H4 (cell line): ENCODE data around the gene GPC3. TPM values are rescaled to one million over a fixed set of nuclear protein-coding genes. Genes with fewer than 3 reads are reported as not detected.

Source experiments
- DNase-seq: peaks from one replicate; pipeline ENCODE4 v3.0.0-alpha.2; 2015; ENCODE audit warnings: low spot score
- total RNA-seq: library from RNA; depleted of rRNA; stranded (reverse); fragments of >200 nt; shearing (Covaris generic); gene quantifications from 2 replicates; pipeline ENCODE4 v1.2.3, GENCODE V29; 2014

The GPC3 gene
- total RNA-seq, 1 experiment from 2014 or later = 0.06 TPM

DNA sequence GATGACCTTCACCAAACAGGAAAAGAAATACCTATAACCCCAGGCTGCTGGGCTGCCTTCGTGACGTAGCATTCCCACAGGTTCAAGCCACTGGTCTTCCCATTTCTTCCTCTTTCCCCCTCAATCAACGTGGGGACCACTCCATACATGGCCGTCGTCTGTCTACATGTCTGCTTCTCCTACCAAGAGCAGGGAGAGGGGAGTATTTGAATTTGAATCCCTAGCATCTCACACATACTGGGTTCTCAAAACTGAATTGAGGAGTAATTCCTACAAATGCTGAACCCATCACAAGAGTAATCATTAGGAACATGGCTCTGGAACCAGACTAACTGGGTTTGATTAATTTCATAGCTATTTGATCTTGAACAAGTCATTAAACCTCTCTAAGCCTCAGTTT, 17.3 kb downstream of the GPC3 start:
- DNase-seq = no peak

DNA sequence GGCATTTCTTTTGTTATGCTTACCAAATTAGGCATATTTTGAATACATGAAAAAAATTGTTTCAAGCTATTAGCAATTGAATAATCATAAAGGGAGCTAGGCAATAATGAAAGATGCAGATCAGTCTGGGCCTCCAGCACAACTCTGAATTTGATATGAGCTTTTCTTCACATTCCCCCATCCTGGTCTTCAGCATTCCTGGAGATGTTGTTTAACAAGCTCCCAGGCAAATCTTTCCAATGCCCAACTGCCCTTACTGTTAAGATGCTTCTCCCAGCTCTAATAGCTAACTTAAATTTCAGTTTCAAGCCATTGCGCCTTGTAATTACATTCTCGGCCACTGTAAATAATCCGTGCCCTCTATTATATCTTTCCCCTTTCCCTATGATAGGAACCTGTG, 19.2 kb downstream of the GPC3 start:
- no peak for DNase-seq

DNA sequence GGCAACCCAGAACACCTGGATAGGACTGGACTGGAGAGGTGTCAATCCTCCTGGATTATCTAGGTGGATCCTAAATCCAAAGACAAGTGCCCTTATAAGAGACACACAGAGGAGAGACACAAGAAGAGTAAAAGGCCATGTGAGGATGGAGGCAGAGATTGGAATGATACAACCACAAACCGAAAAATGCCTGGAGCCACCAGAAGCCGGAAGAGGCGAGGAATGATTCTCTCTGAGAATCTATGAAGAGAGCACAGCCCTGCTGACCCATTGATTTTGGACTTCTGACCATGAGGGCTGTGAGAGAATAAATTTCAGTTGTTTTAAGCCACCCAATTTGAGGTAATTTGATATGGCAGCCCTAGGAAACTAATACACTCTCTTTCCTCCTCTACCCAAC, 20.1 kb downstream of the GPC3 start:
- DNase-seq = no peak

DNA sequence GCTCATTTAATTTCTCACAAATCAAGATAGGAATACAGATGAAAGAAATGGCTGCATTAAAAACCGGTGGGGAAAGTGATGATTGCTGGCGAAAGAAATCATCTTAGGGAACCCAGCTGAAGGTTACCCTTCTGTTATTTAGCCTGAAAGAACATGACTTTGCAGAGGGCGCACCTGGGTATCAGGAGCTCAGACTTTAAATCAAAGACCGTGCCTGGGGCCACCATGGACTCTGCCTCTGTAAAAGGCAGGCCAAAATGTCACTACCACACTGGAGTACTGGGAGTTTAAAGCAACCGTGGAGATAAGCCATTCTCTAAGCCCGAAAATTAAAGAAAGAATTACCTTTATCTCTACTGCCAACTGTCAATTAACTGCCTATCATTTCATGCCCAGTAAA, 24.3 kb downstream of the GPC3 start:
- DNase-seq = no peak

DNA sequence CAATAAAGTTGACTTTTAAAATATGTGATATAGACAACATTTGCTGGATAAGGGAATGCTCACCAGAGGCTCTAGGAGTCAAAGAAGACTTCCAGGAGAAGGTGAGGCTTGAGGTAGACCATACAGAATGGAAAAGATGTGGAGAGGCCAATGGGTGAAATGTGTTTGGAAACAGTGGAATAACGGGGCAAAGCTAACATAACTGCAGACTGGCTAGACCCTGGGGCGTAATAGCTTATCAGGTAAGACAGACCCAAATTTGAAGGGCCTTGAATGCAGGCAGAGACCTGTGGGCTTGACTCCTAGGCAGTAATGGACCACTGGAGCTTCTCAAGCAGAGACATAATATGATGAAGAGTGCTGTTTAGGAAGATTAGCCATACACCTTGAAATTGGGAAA, 25.4 kb downstream of the GPC3 start:
- DNase-seq = no peak

DNA sequence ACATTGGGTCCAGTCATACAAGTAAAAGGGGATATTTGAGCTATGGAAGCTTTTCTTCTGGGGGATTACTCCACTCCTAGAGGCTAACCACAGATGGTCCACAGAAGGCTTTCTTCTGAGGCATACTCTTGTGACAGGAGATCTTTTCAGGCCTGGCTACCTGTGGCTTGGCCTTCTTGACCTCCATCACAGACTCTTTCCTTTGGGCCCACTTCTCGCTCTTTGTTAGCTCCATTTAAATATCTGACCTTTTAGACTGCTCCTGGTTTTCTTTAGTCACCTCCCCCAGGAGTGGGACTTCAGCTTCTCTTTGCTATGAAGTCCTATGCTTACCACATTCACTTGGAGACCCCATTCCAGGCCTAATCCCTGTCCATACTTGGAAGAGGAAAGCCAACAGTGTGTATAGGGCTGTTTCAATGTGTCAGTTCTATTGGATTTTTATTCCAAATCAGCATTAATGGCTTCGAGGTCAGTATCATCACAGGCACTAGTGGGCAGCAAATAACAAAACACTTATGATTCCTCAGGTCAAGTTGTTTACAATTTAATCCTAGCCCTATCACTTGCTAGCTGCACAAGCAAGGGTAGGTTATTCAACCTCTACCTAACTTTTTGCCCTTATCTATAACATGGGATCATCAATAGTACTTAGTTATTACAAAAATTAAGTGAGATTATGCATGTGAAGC, 26.3 kb downstream of the GPC3 start:
- no peak for DNase-seq

DNA sequence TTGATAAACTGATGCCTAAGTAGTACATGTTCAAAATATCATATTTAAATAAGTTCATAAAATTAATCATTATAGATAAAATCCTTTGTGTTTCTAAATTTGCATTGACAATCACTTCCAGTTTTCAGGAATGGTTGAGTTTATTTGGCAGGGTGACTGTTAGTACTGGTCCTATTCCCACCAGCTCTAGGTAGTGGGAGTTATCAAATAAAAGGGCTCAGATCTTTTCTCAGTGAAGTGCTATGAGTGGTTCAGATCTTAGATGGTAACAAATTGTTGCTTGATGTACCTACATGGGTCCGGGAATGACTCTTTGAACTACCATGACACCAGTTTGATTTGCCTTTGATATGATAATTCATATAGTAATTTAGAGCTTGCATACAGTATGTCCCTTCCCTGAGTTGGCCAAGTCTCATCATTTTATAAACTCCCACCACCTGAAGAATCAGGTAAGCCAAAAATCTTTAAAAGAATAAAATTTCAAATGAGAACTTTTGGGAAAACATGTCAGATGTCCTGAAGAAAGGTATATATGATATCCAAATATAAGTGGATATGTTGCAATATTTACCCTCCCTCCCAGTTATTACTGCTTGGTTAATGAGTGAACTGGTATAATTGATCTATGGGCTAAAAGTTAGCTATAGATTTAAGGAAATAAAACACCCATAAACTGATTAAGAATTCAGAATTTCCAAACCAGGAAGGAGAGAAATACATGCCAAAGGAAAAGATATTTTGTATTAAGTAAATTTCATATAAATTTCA, 28.6 kb downstream of the GPC3 start:
- DNase-seq = no peak

DNA sequence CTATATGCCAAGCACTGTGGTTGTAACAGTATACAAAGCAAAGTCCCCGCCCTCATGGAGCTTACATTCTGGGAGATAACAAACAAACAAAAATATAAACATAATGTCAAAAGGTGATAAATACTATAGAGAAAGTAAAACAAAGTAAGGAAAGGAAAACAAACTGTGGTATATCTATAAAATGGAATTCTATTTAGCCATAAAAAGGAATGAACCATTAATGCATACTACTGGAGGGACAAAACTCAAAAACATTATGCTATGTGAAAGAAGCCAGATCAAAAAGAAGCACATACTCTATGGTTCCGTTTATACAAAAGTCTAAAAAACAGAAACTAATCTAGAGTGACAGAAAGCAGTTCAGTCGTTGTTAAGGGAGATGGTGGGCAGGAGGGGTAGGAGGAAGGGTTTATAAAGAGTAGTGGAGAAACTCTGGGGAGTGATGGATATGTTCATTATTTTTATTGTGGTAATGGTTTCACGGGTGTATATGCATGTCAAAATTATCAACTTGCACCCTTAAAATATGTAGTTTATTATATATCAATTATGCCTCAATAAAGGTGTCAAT, 31.5 kb downstream of the GPC3 start:
- DNase-seq = no peak

DNA sequence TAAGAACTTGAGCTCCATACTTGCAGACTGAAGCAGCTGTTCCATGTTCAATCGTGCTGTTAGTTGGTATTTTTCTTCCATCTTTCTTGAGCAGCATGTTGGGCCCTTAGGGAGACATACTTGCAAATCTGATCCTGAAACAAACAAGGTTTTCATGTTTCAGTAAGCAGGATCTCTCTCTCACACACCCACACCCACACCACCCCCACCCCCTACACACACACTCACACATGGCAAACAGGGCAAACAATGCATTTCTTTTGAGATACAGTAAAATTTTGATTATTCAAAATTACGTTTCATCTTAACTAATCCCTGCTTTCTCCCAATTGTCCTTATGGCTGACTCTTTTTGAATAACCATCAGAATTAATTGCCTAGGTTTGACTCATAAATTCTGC, 32.3 kb downstream of the GPC3 start:
- no peak for DNase-seq

DNA sequence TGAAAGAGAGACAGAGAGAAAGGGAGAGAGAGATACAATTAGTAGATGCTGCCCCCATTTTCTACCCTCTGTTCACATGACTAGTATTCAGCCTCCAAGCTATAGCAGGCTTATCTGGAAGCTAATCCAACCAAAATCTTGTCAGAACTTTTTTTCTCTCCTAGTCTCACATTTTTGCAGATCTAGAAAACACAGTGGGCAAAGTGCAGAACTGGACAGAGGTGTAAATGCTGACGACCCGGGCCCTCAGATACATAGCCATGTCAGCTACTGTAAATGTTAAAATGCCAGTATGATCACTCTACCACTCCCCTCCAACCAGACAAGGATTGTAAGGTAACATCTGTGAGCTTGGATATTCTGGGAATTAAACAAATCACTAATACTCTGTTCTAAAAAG, 34.3 kb downstream of the GPC3 start:
- DNase-seq = no peak

DNA sequence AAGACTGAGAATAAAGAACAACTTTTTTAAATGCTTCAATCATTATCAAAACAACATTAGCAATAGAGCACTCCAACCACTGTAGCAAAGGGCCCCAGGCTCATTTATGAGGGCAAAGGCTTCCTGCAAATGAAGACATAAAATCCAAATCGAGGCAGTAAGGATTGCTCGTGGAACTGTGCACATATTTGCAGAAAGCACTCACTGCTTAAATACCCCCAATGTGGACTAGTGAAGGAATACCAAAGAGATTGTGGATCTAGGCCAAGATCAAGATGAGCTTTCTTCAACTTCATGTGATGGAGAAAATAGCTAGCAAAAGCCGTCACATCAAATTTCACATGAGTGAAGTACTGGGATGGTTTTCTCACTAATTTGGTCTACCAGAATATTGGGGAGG, 35.2 kb downstream of the GPC3 start:
- DNase-seq = no peak

DNA sequence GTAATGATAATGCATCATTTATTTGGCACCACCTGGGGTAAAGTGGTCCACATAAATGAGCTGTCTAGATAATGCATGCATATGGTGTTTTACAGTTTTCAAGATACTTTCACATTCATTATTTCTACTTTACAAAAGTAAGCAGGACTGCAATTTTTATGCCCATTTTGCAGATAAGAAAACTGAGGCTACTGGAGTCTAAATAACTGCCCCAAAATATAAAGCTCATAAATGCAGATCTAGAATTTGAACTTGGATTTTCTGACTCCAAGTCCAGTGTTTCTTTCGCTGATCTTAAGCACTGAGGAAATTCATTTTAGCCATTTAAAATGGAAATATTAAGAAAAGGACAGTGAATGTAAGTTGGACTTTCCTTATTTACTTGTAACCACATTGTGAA, 36.5 kb downstream of the GPC3 start:
- DNase-seq = no peak

DNA sequence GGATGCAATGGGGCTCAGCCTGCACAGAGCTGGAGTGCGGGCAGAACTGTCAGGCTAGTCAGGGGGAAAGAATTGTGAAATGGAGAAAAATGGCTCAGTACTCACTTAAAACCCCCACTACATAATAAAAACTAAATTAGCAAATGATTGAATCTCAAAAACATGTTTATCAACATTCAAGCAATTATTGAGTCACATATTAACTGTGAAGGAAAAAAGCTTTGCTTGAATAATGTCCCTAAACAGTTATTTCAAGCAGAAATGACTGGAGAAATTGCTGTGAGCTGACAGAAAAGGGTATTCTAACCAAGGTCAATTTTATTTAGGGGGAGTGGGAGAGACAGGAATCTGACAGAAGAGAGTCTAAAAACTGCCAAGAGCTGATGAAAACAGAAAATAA, 37.4 kb downstream of the GPC3 start:
- DNase-seq = no peak

DNA sequence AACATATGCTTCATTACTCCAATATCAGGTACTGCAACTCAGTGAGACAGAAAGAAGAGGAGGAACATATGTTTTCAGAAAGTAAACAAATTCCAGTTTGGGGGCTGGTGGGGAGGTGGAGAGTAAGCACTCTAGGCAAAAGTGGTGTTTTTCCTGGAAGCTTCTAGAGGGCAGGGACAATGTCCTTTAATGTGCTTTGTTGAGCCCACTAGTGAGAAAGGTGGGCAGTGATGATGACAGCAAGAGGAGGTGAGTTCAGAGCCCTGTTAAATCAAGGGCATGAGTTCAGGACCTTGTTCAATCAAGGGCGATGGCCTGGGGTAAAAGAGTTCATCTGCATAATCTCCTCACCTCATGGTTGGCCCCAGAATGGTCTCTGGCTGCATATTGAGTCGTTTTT, 38.4 kb downstream of the GPC3 start:
- no peak for DNase-seq

DNA sequence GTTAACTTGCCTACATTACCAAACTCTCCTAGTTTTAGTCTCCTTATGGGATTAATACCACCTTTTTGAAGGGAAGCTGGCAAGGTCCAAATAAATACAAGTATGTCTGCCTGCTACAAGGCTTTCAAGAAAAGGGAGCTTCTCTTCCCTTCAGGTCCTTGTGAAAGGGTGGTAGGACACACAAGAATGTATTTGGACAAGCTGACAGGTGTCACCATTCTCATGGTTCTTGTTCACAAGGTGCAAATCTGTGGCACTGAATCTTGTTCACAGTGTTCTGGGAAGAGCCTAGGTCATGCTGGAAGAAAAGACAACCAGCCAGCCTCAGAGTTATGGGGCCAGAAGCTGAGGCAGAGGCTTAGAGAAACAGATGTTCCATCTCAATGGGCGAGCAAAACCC, 41.9 kb downstream of the GPC3 start:
- no peak for DNase-seq

DNA sequence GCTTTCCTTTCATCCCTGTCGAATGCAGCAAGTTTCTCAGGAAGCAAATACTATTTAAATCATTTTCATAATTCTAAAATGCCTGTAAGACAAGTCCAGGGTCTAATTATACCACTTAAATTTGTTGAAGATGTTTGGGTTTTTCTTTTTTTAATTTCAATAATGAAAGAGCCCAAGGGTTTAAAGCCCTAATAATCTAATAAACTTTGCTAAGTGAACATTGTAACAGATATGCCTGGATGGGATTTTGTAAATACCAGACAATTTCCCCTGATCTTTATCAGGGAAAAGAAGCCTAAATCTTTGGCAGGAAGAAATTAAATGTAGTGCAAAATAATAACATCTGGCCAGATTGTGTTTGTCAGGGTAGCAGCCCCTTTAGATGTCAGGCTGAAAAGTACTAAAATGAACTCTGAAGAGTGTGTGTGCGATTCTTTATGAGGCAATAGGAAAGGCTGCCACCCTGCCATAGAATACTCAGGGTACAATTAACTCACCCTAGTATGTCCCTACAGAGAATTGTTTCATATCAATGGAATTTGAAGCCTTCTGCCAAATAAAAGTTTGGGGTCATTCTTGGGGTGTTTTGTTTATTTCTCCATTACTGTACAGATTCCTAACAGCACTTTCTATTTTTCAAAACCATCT, 45.6 kb downstream of the GPC3 start:
- no peak for DNase-seq

DNA sequence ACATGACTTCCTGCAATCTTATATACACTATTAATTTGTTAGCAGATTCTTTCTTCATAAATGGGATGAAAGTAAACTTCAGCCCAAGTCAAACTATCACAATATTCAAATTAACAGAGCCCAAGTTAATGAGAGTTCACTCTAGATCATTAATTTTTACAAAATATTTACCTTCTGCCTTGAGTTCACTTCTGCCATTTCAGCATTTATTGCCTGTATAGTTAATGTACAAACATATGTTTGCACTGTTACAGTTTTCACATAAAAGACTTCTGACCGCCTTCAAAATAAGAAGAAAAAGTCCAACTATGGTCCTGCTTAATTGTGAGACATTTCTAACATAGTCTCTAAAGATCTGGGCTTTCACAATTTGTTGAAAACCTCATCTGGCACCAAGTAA, 46.9 kb downstream of the GPC3 start:
- DNase-seq = no peak

DNA sequence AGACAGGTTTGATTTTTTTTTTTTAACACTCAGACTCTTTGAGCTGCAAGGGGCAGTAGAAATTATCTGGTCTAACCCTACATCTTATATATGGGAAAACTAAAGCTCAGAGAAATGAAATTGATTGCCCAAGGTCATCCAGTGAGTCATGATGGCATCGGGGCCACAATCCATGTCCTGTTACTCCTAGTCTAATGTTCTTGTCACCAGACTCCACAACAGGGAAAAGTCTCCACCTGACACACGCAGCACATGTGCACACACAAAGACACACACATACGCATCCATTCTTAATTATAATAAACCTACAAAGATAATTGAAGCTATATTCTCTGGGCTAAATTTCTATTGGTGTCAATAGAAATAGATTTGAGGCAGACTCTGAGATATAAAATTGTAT, 48.4 kb downstream of the GPC3 start:
- DNase-seq = no peak

DNA sequence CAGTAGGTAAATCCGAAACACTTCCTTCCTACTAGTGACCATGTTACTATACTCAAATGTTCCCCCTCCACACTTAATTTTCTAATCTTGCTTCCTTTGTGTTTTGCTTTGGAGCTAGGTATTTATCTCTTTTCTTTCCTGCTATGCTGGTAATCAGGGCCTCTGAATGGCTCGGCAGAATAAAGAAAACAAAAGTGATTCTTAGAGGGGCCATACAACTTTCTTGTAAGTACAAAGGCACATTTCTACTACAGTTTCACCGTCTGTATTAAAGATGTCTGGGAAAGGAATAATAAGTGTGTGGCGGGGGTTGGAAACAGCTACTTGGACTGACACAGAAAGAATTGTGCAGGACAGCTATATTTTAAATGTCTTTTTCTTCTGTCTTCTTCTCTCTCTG, 50.3 kb downstream of the GPC3 start:
- DNase-seq = no peak

DNA sequence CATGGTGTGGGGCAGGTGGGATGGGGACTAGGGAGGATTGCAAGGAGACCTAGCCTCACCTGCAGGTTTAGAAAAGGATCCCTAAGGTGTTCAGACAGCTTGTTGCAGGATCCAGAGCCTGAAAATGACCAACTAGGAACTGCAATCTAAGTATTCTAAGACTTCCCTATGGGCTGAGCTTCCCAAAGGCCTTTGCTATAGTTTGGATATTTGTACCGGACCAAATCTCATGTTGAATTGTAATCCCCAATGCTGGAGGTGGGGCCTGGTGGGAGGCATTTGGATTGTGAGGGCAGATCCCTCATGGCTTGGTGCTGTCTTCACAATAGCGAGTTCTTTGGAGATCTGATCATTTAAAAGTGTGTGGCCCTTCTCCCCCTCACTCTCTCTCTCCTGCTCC, 52.1 kb downstream of the GPC3 start:
- no peak for DNase-seq

DNA sequence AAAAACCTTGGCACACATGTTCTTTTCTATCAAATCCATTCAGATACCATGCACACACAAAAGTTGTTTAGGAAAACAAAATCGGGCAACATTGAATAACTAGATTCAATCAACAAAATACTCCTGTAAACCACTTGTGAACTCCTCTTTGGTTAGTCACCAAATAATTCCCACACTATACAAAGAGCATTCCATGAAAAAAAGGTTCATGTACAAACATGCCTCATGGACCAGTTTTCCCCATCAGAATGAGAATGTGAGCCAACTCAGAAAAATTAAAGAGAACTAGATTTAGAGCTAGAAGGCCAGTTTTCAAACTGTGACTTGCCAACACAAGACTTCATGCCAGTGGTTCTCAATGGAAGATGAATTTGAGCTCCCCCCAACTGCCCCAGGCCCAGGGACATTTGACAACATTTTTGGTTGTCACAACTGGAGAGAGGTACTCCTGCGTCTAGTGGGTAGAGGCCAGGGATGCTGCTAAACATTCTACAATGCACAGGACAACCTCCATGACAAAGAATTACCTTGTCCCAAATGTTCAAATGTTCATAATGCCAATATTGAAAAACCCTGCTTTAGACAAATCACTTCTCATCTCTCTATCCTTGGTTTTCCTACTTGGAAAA, 55.4 kb downstream of the GPC3 start:
- DNase-seq = no peak

DNA sequence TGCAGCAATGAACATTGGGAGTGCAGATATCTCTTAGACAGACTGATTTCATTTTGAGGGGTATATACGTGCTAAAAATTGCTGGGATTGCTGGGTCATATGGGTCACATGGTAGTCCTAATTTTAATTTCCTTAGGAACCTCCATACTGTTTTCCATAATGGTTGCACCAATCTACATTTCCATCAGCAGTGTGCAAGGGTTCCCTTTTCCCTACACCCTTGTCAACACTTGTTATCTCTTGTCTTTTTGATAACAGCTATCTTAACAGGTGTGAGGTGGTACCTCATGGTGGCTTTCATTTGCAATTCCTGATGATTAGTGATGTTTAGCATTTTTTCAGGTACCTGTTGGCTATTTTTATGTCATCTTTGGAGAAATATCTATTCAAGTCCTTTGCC, 57.0 kb downstream of the GPC3 start:
- no peak for DNase-seq
